A549 (cell line): ENCODE data around the gene ADAM19. TPM values are rescaled to one million over a fixed set of nuclear protein-coding genes. Genes with fewer than 3 reads are reported as not detected.

Experiments
- ATAC-seq, 2 experiments: fragments of 200-7000 bp in 1 of 2; fragments of >200 bp in 1 of 2; cut with Nextera tagmentation in 1 of 2; cut with Tn5 transposase in 1 of 2; 3 replicates each; pipeline versions ENCODE4 v1.8.0 to v1.9.1; 2018 to 2020; ENCODE audit warnings: mild to moderate bottlenecking in 1 of 2, moderate library complexity in 1 of 2
- CTCF ChIA-PET: fragments of 300-600 bp; sonication (Branson Sonifier 250); formaldehyde crosslinking; extraction: SDS; loops from one replicate; lab custom pipeline; 2021; ENCODE audit warnings: antibody characterized with exemption, inconsistent platforms; lab: Yijun Ruan, JAX
- POLR2A ChIA-PET: fragments of 350-600 bp; formaldehyde crosslinking; extraction: SDS; loops from one replicate; lab custom pipeline; 2021; ENCODE audit warnings: antibody characterized with exemption, inconsistent platforms; lab: Yijun Ruan, JAX
- DNase-seq, 2 experiments: peaks; one replicate each; pipeline versions ENCODE4 v3.0.0 to v3.0.0-alpha.2; 2011 to 2016; ENCODE audit warnings: low read depth in 1 of 2, low spot score in 1 of 2
- FAIRE-seq: peaks from 2 replicates; lab custom pipeline; 2011; peaks lifted over from hg19 to GRCh38; lab: Jason Lieb, UNC
- H3K27ac ChIP-seq, 2 experiments: fragments of >200 bp; sonication (Bioruptor Twin); formaldehyde crosslinking; 3 replicates each; pipeline ENCODE4 v1.5.1; 2016 to 2017
- H3K4me1 ChIP-seq: fragments of >200 bp; sonication (Bioruptor Twin); formaldehyde crosslinking; 3 replicates; pipeline ENCODE4 v1.6.1; 2016
- H3K4me2 ChIP-seq: fragments of >200 bp; sonication (Bioruptor Twin); formaldehyde crosslinking; 3 replicates; pipeline ENCODE4 v1.6.1; 2016
- H3K4me3 ChIP-seq: fragments of >200 bp; sonication (Bioruptor Twin); formaldehyde crosslinking; 3 replicates; pipeline ENCODE4 v1.5.1; 2016
- H3K9me3 ChIP-seq: fragments of >200 bp; sonication (Bioruptor Twin); formaldehyde crosslinking; 3 replicates; pipeline ENCODE4 v1.6.1; 2016
- BCL3 ChIP-seq: fragments of >200 bp; sonication (Bioruptor Twin); formaldehyde crosslinking; IDR thresholded peaks from 3 replicates; pipeline ENCODE4 v1.6.1; 2016
- CBX2 ChIP-seq: fragments of 200-600 bp; sonication (generic); IDR thresholded peaks from 2 replicates; pipeline ENCODE4 v1.6.1; 2016; ENCODE audit warnings: low read depth, mild to moderate bottlenecking, borderline replicate concordance
- CBX8 ChIP-seq: fragments of 200-600 bp; sonication (generic); IDR thresholded peaks from 2 replicates; pipeline ENCODE4 v1.6.1; 2016
- CHD2 ChIP-seq: fragments of 150-350 bp; IDR thresholded peaks from 2 replicates; pipeline ENCODE4 v1.6.1; 2014; ENCODE audit warnings: low read length; ENCODE audit not compliant: partially characterized antibody
- CHD4 ChIP-seq: fragments of 200-600 bp; sonication (generic); IDR thresholded peaks from 2 replicates; pipeline ENCODE4 v1.6.1; 2016; ENCODE audit warnings: antibody characterized with exemption, mild to moderate bottlenecking, borderline replicate concordance
- ELK1 ChIP-seq: fragments of 150-350 bp; IDR thresholded peaks from 2 replicates; pipeline ENCODE4 v1.6.1; 2014; ENCODE audit warnings: low read depth, mild to moderate bottlenecking, low read length
- HEYL ChIP-seq: fragments of 250-450 bp; sonication (Bioruptor Pico); IDR thresholded peaks from 2 replicates; pipeline ENCODE4 v1.8.0; 2021; ENCODE audit warnings: mild to moderate bottlenecking, moderate library complexity
- KDM1A ChIP-seq: fragments of 200-600 bp; sonication (generic); IDR thresholded peaks from 2 replicates; pipeline ENCODE4 v1.6.1; 2016; ENCODE audit warnings: low read depth, mild to moderate bottlenecking
- KDM5A ChIP-seq: fragments of 200-600 bp; sonication (generic); IDR thresholded peaks from 2 replicates; pipeline ENCODE4 v1.6.1; 2016; ENCODE audit warnings: antibody characterized with exemption, mild to moderate bottlenecking
- POLR2AphosphoS2 ChIP-seq: conservative IDR thresholded peaks from 2 replicates; pipeline ENCODE4 v1.6.1; 2012; ENCODE audit warnings: low read length, improper control_type of control experiment, inconsistent platforms
- RNF2 ChIP-seq: fragments of 200-600 bp; sonication (generic); IDR thresholded peaks from 2 replicates; pipeline ENCODE4 v1.6.1; 2016; ENCODE audit warnings: low read depth, mild to moderate bottlenecking, antibody characterized with exemption, moderate library complexity, borderline replicate concordance
- TP53 ChIP-seq: fragments of 250-450 bp; sonication (Bioruptor Pico); IDR thresholded peaks from 2 replicates; pipeline ENCODE4 v1.5.0; 2021; ENCODE audit warnings: mild to moderate bottlenecking, moderate library complexity
- ZSCAN20 ChIP-seq: fragments of 250-450 bp; sonication (Bioruptor Pico); IDR thresholded peaks from 2 replicates; pipeline ENCODE4 v1.8.0; 2022; ENCODE audit warnings: mild to moderate bottlenecking, moderate library complexity
- WGBS: methylation state at CpG from one replicate; pipeline ENCODE4 v1.1.6; 2017; ENCODE audit errors: missing lambda C conversion rate; 5-methylcytosine and 5-hydroxymethylcytosine counted together
- polyA plus RNA-seq, 4 experiments: library from polyadenylated mRNA; depleted of rRNA in 3 of 4; stranded (reverse); fragments of >200 nt; fragmentation: RNase III in 1 of 4; extraction: RNeasy Plus Mini Kit Qiagen cat#74134 plus additional on column Dnase treatment in 1 of 4; gene quantifications; 2 replicates in 3 of 4; 3 replicates in 1 of 4; pipeline ENCODE4 v1.2.3, GENCODE V29; 2011 to 2017
- TF ChIP-seq, protein P1 (sequence below): fragments of >200 bp; sonication (Bioruptor Twin); formaldehyde crosslinking; IDR thresholded peaks from 2 replicates; pipeline ENCODE4 v1.6.1; 2016
- TF ChIP-seq, protein P2 (sequence below): fragments of 250-450 bp; sonication (Bioruptor Pico); IDR thresholded peaks from 2 replicates; pipeline ENCODE4 v1.5.0; 2021; ENCODE audit warnings: mild to moderate bottlenecking, moderate library complexity, borderline replicate concordance
- TF ChIP-seq, protein P3 (sequence below): fragments of >200 bp; sonication (Bioruptor Twin); formaldehyde crosslinking; IDR thresholded peaks from 3 replicates; pipeline ENCODE4 v1.5.1; 2016

The ADAM19 gene
- polyA plus RNA-seq, 2 of the 4 experiments (the other 2 are of a cell fraction): 7.7 to 15.2 TPM

GRCh38 chr5:157481265-157481664, 94.3 kb downstream of the ADAM19 start:
- Histone ChIP-seq H3K4me3 (no peak overlapping the region), H3K4me2 (no peak overlapping the region), H3K4me1 (peaks cover 22% of the 10 kb centered on the region), H3K9me3 (no peaks in the 10 kb centered on the region), H3K27ac (no peak overlapping the region)
- ChIA-PET CTCF (interaction anchor here (1.0 to 9.8 kb wide), 7 partner anchors 13 to 332 kb away, joined by 3 to 128 read pairs (median 12); partner anchors contain the start of genes LSM11 and NIPAL4), POLR2A (no interaction called here)
- TF ChIP-seq RNF2 (no peak), ELK1 (no peak), KDM1A (no peak), TP53 (CRISPR knock-in tag) (no peak), HEYL (no peak), KDM5A (no peak), CHD2 (no peak), POLR2AphosphoS2 (no peak), BCL3 (no peak), CBX8 (no peak), CBX2 (no peak), CHD4 (no peak), ZSCAN20 (CRISPR knock-in tag) (no peak)
- TF ChIP-seq, protein P1, sequence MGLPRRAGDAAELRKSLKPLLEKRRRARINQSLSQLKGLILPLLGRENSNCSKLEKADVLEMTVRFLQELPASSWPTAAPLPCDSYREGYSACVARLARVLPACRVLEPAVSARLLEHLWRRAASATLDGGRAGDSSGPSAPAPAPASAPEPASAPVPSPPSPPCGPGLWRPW: no peak
- TF ChIP-seq, protein P2, sequence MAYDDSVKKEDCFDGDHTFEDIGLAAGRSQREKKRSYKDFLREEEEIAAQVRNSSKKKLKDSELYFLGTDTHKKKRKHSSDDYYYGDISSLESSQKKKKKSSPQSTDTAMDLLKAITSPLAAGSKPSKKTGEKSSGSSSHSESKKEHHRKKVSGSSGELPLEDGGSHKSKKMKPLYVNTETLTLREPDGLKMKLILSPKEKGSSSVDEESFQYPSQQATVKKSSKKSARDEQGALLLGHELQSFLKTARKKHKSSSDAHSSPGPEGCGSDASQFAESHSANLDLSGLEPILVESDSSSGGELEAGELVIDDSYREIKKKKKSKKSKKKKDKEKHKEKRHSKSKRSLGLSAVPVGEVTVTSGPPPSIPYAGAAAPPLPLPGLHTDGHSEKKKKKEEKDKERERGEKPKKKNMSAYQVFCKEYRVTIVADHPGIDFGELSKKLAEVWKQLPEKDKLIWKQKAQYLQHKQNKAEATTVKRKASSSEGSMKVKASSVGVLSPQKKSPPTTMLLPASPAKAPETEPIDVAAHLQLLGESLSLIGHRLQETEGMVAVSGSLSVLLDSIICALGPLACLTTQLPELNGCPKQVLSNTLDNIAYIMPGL (CRISPR knock-in tag): no peak
- no peak for FAIRE-seq
- DNase-seq: no peak
- ATAC-seq: no peak
- WGBS: 72% methylated on average over 4 of the region's 4 CpGs

GRCh38 chr5:157479612-157480510, 95.7 kb downstream of the ADAM19 start:
- no peak; a peak in 1 of 6 replicates for ATAC-seq
- Histone ChIP-seq H3K4me2 (no peak overlapping the region), H3K27ac (peak overlapping the region in 1 of 2 experiments; percentile 60; a peak in 3 of 6 replicates), H3K4me1 (peaks cover 22% of the 10 kb centered on the region), H3K4me3 (no peak overlapping the region), H3K9me3 (no peaks in the 10 kb centered on the region)
- TF ChIP-seq, protein P2 (CRISPR knock-in tag): no peak
- TF ChIP-seq, protein P3, sequence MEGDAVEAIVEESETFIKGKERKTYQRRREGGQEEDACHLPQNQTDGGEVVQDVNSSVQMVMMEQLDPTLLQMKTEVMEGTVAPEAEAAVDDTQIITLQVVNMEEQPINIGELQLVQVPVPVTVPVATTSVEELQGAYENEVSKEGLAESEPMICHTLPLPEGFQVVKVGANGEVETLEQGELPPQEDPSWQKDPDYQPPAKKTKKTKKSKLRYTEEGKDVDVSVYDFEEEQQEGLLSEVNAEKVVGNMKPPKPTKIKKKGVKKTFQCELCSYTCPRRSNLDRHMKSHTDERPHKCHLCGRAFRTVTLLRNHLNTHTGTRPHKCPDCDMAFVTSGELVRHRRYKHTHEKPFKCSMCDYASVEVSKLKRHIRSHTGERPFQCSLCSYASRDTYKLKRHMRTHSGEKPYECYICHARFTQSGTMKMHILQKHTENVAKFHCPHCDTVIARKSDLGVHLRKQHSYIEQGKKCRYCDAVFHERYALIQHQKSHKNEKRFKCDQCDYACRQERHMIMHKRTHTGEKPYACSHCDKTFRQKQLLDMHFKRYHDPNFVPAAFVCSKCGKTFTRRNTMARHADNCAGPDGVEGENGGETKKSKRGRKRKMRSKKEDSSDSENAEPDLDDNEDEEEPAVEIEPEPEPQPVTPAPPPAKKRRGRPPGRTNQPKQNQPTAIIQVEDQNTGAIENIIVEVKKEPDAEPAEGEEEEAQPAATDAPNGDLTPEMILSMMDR: no peak
- WGBS: 75% methylated on average over 15 of the region's 15 CpGs
- DNase-seq: no peak
- no peak for FAIRE-seq
- POLR2A ChIA-PET: no interaction called here
- CTCF ChIA-PET: interaction anchor here (0.6 to 11.0 kb wide), 15 partner anchors 8 to 331 kb away, joined by 3 to 128 read pairs (median 5); partner anchors contain the start of genes LSM11 and NIPAL4
